HG03064 (cell line): ENCODE data around the gene PTPRG.

Experiments used
- ATAC-seq: cut with Tn5 transposase; IDR thresholded peaks from one replicate; pipeline ENCODE4 v1.9.1; 2021; ENCODE audit warnings: low read depth; ENCODE audit not compliant: unreplicated experiment

The PTPRG gene

GRCh38 chr3:61967937-61968336 lies 406.6 kb downstream of the PTPRG start:
- no peak for ATAC-seq

DNA sequence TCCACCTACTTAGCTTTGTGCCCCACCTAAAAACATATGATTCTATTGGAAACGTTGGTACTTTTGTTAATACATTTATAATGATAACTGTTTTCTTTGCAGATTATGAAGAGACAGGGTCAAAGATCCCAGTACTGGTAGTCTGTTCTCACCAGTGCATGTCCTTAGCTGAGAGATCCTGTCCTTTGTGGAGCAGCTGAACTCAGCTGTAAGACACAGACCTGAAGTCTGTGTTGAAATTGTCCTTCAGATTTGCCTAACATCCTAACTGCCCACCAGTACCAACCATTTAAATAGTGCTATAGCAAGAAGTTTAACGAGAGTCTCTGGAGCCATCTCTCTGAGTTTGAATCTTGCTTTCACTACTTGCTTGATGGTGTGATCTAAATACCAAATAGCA lies 413.3 kb downstream of the PTPRG start:
- no peak for ATAC-seq

DNA sequence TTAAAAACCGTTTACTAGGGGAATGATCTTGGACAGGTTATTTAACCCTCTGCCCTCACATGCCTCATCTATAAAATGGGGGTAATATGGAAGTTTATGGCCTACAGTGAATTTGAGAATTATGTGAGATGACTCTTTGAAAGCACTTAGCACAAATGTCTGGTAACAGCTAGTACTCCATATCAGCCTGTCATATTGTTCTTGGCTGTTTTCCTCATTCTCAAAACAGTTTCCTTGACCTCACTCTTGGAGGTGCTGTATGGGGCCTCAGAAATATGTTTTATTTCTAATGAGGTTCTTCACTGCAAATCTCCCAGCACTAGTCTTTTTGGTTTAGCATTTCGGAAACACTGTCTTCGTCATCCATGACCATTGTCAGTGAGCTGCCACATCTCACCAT lies 413.8 kb downstream of the PTPRG start:
- ATAC-seq = no peak

GRCh38 chr3:61975936-61976335 lies 414.6 kb downstream of the PTPRG start:
- ATAC-seq = no peak

DNA sequence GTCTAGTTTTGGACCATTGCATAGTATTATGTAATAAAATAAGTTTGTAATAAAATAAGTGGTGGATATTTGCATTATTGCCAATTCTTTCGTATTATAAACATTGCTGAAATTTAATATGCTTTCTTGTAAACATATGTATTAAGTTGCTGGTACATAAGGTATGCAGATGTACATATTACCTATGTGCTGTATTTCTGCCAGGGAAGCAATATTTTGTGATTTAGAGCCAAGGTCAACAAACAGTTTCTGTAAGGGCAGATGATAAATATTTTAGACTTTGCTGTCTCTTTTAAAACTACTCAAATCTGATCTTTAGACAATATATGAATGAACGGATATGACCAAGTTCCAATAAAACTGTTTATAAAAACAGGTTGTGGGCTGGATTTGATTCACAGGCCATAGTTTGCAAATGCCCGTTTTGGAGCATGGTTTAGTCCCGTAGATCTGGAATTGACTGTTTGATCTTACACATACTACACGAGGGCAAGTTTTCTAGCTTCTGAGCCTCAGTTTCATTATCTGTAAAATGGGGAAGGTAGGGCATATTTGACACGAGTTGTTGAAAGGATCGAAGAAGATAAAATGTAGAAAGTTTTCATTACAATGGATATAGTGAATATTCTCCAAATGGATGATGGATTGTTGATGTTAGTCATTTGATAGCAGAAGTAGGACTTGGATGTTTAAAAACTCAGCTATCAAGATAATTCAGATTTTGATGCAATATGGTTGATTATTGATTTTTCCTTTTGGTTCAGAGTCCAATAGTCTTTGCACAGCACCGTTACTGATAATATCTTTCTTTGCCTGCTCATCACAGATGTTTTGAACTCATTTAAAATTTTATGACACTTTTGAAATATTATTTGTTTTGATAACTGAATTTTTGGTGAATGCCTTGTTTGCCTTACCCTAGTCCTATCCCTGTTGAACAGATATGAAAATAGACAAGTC lies 417.4 kb downstream of the PTPRG start:
- ATAC-seq = no peak

- ATAC-seq = no peak
Observed at GRCh38 chr3:61979638-61980037, 418.3 kb downstream of the PTPRG start.

DNA sequence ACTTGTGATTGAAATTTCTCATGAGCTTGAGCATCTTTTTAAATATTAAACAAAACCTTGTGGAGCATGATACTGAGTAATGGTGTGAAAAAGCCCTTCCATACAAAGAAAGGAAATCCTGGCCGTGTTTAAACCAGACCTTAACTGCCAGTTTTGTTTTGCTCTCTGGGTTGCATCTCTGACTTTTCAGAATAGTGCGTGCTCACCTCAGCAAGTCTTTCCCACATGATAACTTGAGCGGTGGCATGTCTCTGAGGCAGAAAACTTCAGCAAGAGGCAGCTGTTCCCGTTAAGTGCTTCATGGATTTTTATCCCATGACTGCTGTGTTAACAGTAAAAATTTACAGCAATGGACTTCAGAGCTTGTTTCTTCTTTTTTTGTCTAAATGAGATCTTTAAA lies 418.7 kb downstream of the PTPRG start:
- no peak for ATAC-seq

- no peak for ATAC-seq
Observed at GRCh38 chr3:61981060-61981459, 419.7 kb downstream of the PTPRG start.

- no peak for ATAC-seq
Observed at GRCh38 chr3:61983479-61983878, 422.1 kb downstream of the PTPRG start.

- ATAC-seq = no peak
Observed at GRCh38 chr3:61985020-61985419, 423.6 kb downstream of the PTPRG start.

DNA sequence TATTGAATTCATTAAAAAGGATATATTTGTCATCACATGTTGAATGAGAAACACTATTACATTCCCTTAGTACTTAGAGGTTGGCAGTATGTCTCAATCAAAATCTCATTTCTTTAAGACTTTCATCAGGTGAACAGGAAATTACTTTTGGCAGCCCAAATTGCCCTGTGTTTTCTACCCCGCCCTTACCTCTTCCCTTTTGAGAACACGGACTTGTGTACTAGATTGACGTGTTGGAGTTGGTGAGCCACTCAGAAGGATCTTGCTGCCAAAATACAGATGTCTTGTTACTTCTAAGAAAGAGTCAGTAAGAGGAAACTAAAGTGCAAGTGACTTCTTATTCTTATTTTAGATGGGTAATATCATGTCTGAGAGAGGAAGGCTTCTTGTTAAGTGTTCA lies 425.1 kb downstream of the PTPRG start:
- ATAC-seq = no peak

DNA sequence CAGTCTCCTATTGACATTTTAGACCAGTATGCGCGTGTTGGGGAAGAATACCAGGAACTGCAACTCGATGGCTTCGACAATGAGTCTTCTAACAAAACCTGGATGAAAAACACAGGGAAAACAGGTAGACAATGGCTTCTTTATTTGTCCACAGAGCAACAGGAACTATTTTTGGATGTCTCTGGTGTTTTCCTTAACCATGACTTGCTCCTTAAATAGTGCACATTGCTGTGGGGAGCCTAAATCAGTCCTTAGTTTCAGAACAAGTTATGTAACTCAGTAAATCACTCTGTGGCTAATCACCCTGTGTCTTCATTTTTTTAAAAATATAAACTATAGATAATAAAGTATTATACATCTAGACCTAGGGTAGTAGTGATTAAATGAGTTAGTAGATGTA lies 428.3 kb downstream of the PTPRG start:
- ATAC-seq = no peak

DNA sequence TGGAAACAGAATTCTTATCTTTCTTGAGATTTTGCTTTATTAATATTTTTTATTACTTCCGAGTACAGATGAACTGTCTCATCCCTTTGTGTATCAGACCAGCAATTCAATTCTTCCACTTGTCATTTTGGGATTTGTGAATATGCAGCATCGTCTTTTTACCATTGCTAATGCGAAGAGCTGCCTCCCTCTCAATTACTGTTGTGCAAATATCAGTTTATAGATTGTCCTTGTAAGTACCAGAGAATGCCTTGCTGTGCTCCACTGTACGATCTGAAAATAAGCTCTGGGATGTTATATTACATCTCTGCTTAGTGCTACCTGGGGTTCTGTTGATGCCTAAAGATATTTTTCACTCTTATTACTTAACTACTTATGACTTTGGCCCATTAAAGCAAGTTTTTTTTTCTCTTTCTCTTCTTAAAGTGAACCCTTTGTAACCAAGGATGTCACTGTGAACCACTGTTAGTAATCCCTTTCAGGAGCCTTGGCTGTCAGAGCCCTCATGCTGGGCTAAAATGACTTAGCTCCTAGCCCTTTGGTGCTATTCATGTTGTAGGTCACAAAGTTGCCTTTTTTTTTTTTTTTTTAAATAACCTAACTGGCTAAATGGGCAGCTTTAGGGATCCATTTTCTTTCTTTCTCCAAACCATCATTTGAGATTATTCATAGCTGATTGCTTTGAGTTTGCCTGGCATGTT lies 429.1 kb downstream of the PTPRG start:
- ATAC-seq = no peak

DNA sequence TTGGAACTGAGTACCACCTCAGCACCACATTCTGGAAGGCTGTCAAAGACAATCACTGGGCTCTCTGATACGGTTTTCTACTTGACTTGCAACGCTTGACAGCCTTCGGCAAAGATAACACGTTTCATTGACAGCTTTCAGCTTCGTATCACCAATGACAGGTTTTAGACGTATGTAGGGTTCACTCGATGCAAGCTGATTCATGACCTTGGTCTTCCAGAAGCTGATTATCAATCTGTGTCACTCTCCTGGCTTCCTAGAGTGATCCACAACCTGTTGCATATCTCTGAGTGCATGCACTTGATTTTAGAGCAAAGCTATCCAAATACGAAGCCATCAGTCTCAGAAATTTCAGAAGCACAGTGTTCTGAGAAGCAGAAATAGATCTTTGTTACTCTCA lies 430.3 kb downstream of the PTPRG start:
- no peak for ATAC-seq

- ATAC-seq = no peak
Observed at GRCh38 chr3:61996366-61996765, 435.0 kb downstream of the PTPRG start.

DNA sequence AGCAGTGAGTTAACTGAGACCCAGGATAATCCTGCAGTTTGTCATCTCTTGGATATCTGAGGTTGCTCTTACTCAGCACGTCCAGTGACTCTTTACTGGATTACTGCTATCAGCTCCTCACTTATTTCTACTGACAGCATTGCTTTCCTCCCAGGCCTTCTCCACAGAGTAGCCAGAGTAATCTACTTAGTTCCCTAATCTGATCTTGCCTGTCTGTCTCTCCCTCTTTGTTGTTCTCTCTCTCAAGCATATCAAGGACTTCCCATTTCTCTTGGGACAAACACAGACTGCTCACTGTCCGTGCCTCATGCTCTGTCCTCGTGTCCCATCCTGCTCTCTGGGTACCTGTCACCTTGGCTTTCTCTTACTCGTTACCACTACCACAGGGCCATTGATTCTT lies 435.7 kb downstream of the PTPRG start:
- ATAC-seq = no peak

DNA sequence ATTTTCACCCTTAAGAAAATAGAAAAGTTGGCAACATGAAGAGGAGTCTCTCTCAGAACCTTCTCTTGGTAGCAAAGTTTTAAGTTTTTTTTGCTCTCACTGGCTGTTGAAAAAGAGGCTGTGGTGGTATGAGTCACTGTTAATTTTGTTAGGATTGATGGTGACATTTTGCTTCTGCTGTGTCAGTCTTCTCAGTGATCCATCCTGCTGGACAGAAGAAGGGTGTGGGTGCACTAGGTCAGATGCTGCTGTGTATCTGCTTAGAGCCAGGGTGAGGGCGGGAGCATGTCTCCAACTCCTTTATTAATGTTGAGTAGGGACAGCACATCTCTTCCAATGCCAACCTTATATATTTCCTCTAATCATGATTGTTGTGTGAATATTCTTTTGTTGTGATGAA lies 442.5 kb downstream of the PTPRG start:
- ATAC-seq = no peak

DNA sequence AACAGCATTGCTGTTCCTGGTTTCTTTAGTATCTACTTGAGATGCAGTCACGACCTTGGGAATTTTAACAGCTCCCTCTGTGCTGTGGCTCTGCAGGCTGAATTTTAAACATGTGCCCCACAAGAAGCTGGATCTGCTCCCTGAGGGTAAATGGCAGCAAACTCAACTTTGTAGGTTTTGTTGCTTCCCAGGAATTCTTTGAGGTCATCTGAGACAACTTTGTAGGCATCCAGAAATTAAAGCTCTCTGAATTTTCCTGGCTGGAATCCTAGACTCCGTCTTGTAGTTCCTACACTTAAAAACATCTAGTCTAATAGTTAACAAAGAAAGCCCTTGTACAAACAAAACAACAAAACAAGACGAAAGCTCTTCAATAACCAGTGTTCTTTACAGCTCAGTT lies 445.7 kb downstream of the PTPRG start:
- no peak for ATAC-seq

GRCh38 chr3:62010989-62011388 lies 449.6 kb downstream of the PTPRG start:
- ATAC-seq = no peak

DNA sequence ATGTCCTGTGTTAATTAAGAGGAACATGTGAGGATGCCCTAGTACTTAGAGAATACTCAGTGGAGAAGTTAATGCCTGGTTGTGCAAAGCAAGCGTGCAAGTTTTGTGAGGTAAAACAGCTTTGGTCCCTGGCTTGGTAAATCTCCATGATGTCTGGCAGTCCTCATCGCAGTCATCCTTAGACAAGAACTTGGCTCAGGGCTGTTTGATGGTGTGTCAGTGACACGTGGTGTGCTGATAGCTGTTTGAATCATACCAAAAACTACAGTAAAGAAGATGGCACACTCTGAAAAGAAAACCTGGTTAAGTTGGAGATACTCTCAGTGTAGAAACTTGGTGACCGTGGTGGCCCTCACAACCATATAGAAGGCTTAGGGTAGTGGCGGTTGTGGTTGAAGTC lies 450.3 kb downstream of the PTPRG start:
- ATAC-seq = no peak

- no peak for ATAC-seq
Observed at GRCh38 chr3:62013951-62014350, 452.6 kb downstream of the PTPRG start.

DNA sequence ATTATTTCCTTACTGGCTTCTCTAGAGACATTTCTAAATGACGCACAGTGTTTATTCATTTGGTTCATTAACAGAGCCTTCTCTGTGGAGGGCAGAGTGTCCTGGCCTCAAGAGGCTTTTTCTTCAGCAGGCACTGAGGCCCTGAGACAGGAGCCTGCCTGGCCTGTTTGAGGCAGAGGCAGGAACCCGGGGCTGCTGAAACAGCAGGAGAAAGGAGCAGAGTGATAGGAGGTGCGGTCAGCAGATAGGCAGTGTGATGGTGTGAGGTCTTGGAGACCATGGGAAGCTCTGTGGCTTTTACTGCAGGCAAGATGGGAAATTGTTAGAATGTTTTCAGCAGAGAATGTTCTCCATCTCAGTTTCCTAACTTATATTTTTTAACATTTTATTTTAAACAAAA lies 453.7 kb downstream of the PTPRG start:
- no peak for ATAC-seq
